ENCODE data around the gene ZBTB7A.

- TF ChIP-seq CTCF (IDR thresholded peaks at IDR 0.05) (no peak), POLR2A (IDR thresholded peaks at IDR 0.05) (no peak), POLR2AphosphoS5 (IDR thresholded peaks at IDR 0.05) (no peak)
Measured at GRCh38 chr19:4098493-4098892, 31.8 kb upstream of the ZBTB7A start.
